OCI-LY3 (cell line): ENCODE data around the gene SOX8.

Experiments used
- H2AFZ ChIP-seq: fragments of 200-600, 300-600 bp; shearing (Covaris generic); 2 replicates; pipeline ENCODE4 v1.6.0; 2014; ENCODE audit warnings: antibody characterized with exemption, low read depth, low read length
- H3K27ac ChIP-seq: fragments of 200-600, 300-600 bp; sonication (generic); 2 replicates; pipeline ENCODE4 v1.5.1; 2014; ENCODE audit warnings: mild to moderate bottlenecking, low read length, moderate library complexity, mixed read lengths
- H3K27me3 ChIP-seq: fragments of 200-600, 300-600 bp; sonication (generic); 2 replicates; pipeline ENCODE4 v1.6.1; 2014; ENCODE audit warnings: low read depth, low read length, mixed read lengths
- H3K36me3 ChIP-seq: fragments of 200-600, 300-600 bp; sonication (generic); replicated peaks from 2 replicates; pipeline ENCODE3; 2014; ENCODE audit warnings: low read depth, low read length, mixed read lengths
- H3K4me1 ChIP-seq: fragments of 300-600, 200-600 bp; sonication (generic); 2 replicates; pipeline ENCODE4 v1.6.1; 2014; ENCODE audit warnings: low read length, mixed read lengths
- H3K4me2 ChIP-seq: fragments of 200-600, 300-600 bp; sonication (generic); 2 replicates; pipeline ENCODE4 v1.6.1; 2014; ENCODE audit warnings: low read length, mixed read lengths
- H3K4me3 ChIP-seq: fragments of 300-600, 200-600 bp; sonication (generic); 2 replicates; pipeline ENCODE4 v1.5.1; 2014; ENCODE audit warnings: antibody characterized with exemption, mild to moderate bottlenecking, low read length, moderate library complexity
- H3K79me2 ChIP-seq: fragments of 300-600, 200-600 bp; shearing (Covaris generic); 2 replicates; pipeline ENCODE4 v1.6.1; 2014; ENCODE audit warnings: mild to moderate bottlenecking, low read length, mixed read lengths
- H3K9ac ChIP-seq: fragments of 300-600, 200-600 bp; shearing (Covaris generic); 2 replicates; pipeline ENCODE4 v1.6.0; 2014; ENCODE audit warnings: mild to moderate bottlenecking, low read length, moderate library complexity
- H3K9me3 ChIP-seq: fragments of 200-600, 300-600 bp; shearing (Covaris generic); 2 replicates; pipeline ENCODE4 v1.6.1; 2014; ENCODE audit warnings: low read length, mixed read lengths; ENCODE audit not compliant: insufficient read depth
- H4K20me1 ChIP-seq: fragments of 200-600, 300-600 bp; sonication (generic); 2 replicates; pipeline ENCODE4 v1.6.1; 2016; ENCODE audit warnings: low read length, mixed read lengths; ENCODE audit not compliant: insufficient read depth
- EZH2phosphoT487 ChIP-seq: fragments of 200-600 bp; shearing (Covaris generic); IDR thresholded peaks from 2 replicates; pipeline ENCODE4 v1.6.1; 2018; ENCODE audit warnings: antibody characterized with exemption, mixed run types, low read depth
- TF ChIP-seq, protein P1 (sequence below): fragments of 200-600, 300-600 bp; sonication (generic); IDR thresholded peaks from 2 replicates; pipeline ENCODE4 v1.5.1; 2014; ENCODE audit warnings: antibody characterized with exemption, low read length, low read depth

The SOX8 gene

DNA sequence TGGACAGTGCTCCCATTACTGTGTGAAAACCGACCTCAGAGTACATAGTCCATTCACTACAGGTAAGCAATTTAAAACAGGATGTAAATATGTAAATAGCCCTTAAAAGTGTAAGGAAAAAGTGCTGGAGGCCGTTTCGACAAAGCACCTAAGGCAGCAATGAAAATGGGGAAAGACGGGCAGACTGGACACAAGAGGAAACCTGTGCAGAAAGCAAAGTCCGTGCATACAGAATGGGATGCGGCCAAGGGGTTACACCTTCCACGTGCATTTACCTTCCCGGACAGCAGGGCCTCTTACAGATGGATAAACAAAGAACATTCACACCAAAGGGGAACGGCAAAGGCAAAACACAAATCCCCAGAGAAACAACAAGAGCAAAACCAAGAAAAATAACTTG, 42.8 kb upstream of the SOX8 start:
- Histone ChIP-seq H3K4me2 (no peak overlapping the region), H2AFZ (no peak overlapping the region), H3K27me3 (no peaks in the 10 kb centered on the region), H3K27ac (no peak overlapping the region), H3K9me3 (peaks cover 4% of the 10 kb centered on the region; the same call in 1 of the 2 replicates), H3K4me1 (no peaks in the 10 kb centered on the region), H3K9ac (no peak overlapping the region), H3K4me3 (no peak overlapping the region), H3K79me2 (no peaks in the 10 kb centered on the region), H3K36me3 (no peaks in the 10 kb centered on the region), H4K20me1 (no peaks in the 10 kb centered on the region)
- TF ChIP-seq, protein P1, sequence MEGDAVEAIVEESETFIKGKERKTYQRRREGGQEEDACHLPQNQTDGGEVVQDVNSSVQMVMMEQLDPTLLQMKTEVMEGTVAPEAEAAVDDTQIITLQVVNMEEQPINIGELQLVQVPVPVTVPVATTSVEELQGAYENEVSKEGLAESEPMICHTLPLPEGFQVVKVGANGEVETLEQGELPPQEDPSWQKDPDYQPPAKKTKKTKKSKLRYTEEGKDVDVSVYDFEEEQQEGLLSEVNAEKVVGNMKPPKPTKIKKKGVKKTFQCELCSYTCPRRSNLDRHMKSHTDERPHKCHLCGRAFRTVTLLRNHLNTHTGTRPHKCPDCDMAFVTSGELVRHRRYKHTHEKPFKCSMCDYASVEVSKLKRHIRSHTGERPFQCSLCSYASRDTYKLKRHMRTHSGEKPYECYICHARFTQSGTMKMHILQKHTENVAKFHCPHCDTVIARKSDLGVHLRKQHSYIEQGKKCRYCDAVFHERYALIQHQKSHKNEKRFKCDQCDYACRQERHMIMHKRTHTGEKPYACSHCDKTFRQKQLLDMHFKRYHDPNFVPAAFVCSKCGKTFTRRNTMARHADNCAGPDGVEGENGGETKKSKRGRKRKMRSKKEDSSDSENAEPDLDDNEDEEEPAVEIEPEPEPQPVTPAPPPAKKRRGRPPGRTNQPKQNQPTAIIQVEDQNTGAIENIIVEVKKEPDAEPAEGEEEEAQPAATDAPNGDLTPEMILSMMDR = no peak
- no peak for TF ChIP-seq EZH2phosphoT487

DNA sequence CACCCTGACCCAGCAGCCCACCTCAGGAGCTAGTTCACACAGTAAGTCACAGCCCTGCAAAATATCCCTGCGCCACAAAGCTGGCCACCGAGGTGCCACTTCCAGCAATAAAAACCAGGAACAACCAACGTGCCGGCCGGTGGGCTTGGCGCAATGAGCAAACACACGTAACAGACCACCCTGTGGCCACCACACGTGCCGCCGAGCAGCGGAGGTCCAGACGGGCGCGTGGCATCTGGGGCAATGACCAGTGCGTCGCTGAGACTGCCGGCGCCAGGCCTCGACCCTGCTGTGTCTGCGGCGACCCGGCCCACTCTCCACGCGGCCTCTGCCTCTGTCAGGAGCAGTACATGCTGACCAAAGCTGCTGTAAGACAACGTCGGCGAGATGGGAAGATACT, 42.3 kb upstream of the SOX8 start:
- Histone ChIP-seq H3K9me3 (peaks cover 4% of the 10 kb centered on the region; the same call in 1 of the 2 replicates), H3K79me2 (no peaks in the 10 kb centered on the region), H3K27ac (no peak overlapping the region), H4K20me1 (no peaks in the 10 kb centered on the region), H2AFZ (no peak overlapping the region), H3K4me3 (no peak overlapping the region), H3K27me3 (no peaks in the 10 kb centered on the region), H3K36me3 (no peaks in the 10 kb centered on the region), H3K9ac (no peak overlapping the region), H3K4me1 (no peaks in the 10 kb centered on the region), H3K4me2 (no peak overlapping the region)
- TF ChIP-seq EZH2phosphoT487 = no peak
- TF ChIP-seq, protein P1 = no peak

DNA sequence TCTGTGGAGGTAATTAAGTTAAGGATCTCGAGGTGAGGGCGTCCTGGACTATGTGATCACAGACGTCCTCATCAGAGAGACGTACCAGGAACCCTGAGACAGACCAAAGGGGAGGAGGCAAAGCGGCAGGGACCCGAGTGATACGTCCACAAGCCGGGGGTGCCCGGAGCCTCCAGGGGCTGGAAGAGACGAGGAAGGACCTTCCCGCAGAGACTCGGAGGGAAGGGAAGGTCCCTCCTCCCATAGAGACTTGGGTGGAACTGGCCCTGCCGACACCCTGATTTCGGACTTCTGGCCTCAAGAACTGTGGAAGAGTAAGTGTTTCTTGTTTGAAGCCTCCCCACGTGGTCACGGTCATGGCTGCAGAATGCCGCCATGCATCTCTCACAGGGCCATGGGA, 41.6 kb upstream of the SOX8 start:
- Histone ChIP-seq H2AFZ (no peak overlapping the region), H3K4me3 (no peak overlapping the region), H3K9me3 (peaks cover 4% of the 10 kb centered on the region; the same call in 1 of the 2 replicates), H3K4me1 (no peaks in the 10 kb centered on the region), H3K79me2 (no peaks in the 10 kb centered on the region), H3K27me3 (no peaks in the 10 kb centered on the region), H4K20me1 (no peaks in the 10 kb centered on the region), H3K9ac (no peak overlapping the region), H3K4me2 (no peak overlapping the region), H3K36me3 (no peaks in the 10 kb centered on the region), H3K27ac (no peak overlapping the region)
- no peak for TF ChIP-seq EZH2phosphoT487
- TF ChIP-seq, protein P1 = no peak

DNA sequence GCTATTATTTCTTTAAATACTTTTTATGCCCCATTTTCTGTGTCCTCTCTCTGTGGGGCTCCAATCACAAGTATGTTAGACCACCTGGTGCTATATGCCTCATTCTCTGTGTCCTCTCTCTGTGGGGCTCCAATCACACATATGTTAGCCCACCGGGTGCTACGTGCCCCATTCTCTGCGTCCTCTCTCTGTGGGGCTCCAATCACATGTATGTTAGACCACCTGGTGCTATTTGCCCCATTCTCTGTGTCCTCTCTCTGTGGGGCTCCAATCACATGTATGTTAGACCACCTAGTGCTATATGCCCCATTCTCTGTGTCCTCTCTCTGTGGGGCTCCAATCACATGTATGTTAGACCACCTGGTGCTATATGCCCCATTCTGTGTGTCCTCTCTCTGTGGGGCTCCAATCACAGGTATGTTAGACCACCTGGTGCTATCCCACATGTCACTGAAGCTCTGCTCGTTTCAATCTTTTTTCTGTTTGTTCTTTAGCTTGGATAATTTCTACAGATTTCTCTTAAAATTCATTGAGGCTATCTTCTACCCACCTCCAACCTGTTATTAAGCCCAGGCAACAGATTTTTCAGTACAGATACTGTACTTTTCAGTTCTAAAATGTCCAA, 39.0 kb upstream of the SOX8 start:
- peaks cover 4% of the 10 kb centered on the region; the same call in 1 of the 2 replicates for H3K9me3 ChIP-seq
- H3K36me3 ChIP-seq = no peaks in the 10 kb centered on the region
- H3K27me3 ChIP-seq = no peaks in the 10 kb centered on the region

More for the DNA sequence above, 39.0 kb upstream of the SOX8 start:
- TF ChIP-seq EZH2phosphoT487 = no peak
- TF ChIP-seq, protein P1 = no peak
- Histone ChIP-seq H2AFZ (no peak overlapping the region), H3K4me2 (no peak overlapping the region), H3K79me2 (no peaks in the 10 kb centered on the region), H4K20me1 (no peaks in the 10 kb centered on the region), H3K9ac (no peak overlapping the region), H3K27ac (no peak overlapping the region), H3K4me3 (no peak overlapping the region), H3K4me1 (no peaks in the 10 kb centered on the region)
